ENCODE measurements around the gene BCAS3.
A peak's percentile ranks its signal among the peaks of the same experiment; 100 is the strongest.

The BCAS3 gene

DNA sequence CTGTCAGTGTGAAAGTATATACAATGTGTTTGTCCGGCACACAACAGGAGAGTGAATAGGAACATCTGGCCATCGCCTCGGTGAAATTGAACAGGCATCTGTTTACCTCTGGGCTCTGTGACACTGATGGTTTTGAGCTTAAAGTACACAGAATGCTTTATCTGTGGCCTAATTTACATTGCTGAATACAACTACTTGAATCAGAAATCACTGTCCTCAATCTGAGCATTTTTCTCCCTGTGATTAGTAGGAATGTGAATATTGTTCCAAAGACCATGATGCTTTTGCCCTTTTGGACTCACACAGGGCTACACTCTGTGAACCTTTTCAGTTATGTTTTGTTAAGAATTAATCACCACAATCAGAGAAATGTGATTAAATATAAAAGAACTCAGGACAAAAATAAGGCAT lies 399.0 kb downstream of the BCAS3 start:
- Mint-ChIP-seq H3K36me3 (ENCODE audit: low read depth) (peaks cover 10% of the 10 kb centered on the region), H3K27me3 (no peaks in the 10 kb centered on the region), H3K4me3 (no peak overlapping the region), H3K9me3 (no peaks in the 10 kb centered on the region), H3K27ac (no peak overlapping the region), H3K4me1 (no peaks in the 10 kb centered on the region)
- DNase-seq (no peak), ATAC-seq (no peak)

DNA sequence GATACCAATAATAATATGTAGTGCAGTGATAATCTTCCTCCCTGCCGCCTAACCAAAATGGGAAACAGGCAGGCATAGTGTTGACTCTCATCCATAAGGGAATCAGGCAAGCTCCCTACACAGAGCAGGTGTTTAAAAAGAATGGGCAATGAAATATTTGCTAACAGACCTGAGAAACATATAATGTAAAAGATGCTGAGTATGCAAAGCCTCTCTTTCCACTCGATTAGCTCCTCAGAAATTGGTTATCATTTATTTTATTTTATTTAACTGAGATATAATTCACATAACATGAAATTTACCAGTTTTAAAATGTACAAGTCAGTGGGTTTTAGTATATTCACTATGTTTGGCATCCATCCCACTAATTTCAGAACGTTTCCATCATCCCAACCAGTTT lies 404.3 kb downstream of the BCAS3 start:
- DNase-seq: no peak
- Mint-ChIP-seq H3K27ac (no peak overlapping the region), H3K4me1 (no peaks in the 10 kb centered on the region), H3K9me3 (no peaks in the 10 kb centered on the region), H3K27me3 (no peaks in the 10 kb centered on the region), H3K36me3 (ENCODE audit: low read depth) (peaks cover 11% of the 10 kb centered on the region), H3K4me3 (no peak overlapping the region)
- ATAC-seq: no peak

DNA sequence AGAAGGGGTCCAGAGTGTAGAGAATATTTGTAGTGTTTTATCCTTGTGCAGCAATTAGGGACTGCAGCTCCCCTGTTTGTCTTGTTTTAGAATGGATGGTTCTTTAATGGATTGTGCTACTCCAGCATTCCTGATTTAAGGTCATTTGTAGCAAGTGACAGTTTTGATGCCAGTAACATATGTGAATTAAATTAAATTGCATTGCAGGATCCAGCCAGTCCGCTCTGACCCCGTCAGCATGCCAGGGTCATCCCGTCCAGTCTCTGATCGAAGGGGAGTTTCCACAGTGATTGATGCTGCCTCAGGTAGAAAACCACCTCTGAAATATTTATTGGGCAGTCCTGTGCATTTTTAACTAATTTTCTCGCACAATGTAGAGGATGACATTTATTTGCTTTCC lies 406.6 kb downstream of the BCAS3 start:
- peaks cover 2% of the 10 kb centered on the region for H3K9me3 Mint-ChIP-seq

DNA sequence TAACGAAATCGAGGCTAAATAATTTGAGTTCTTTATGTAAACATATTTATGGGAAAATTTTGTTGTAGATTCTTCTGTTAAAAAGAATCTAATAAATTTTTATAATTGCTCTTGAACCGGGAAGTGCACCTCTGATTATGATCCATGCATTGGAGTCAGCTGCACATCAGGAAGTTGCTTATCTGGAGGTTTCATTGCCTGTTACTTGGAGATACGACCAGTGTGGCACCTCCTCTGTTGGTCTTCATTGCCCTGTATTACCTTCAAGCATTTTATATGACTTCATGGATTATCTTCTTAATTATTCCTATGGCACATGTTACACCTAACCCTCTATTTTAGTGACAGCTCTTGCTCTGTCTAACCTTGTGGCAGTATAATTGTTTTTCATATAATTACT lies 409.4 kb downstream of the BCAS3 start:
- no peaks in the 10 kb centered on the region for H3K4me1 Mint-ChIP-seq
- peaks cover 18% of the 10 kb centered on the region for H3K9me3 Mint-ChIP-seq
- H3K4me3 Mint-ChIP-seq: no peak overlapping the region
- peaks cover 18% of the 10 kb centered on the region for H3K36me3 Mint-ChIP-seq (ENCODE audit: low read depth)
- H3K27ac Mint-ChIP-seq: no peak overlapping the region
- DNase-seq (no peak), ATAC-seq (no peak)
- no peaks in the 10 kb centered on the region for H3K27me3 Mint-ChIP-seq

More for the DNA sequence above, 406.6 kb downstream of the BCAS3 start:
- Mint-ChIP-seq H3K27ac (no peak overlapping the region), H3K27me3 (no peaks in the 10 kb centered on the region), H3K4me3 (no peak overlapping the region), H3K36me3 (ENCODE audit: low read depth) (peaks cover 12% of the 10 kb centered on the region), H3K4me1 (no peaks in the 10 kb centered on the region)
- no peak for DNase-seq
- no peak for ATAC-seq

DNA sequence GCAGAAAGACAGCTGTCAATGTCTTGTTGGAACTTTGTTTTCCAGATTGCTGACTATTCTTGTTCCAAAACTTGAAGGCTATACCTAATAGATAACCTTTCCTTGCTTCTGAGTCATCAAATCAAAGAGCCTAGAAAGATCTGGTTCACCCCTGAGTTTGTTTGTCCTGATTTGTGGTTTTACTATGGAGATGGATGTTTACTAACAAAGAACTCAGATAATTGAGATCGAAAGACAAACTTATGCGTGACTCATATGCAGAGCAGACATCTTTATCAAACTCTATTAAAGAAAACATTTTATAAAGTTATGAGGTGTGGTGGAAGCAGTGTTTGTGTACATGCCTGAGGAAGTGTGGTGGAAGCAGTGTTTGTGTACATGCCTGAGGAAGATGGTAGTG lies 410.9 kb downstream of the BCAS3 start:
- no peak overlapping the region for H3K4me3 Mint-ChIP-seq
- DNase-seq (no peak), ATAC-seq (no peak)
- H3K9me3 Mint-ChIP-seq: peaks cover 22% of the 10 kb centered on the region
- no peaks in the 10 kb centered on the region for H3K27me3 Mint-ChIP-seq
- H3K36me3 Mint-ChIP-seq (ENCODE audit: low read depth): peaks cover 21% of the 10 kb centered on the region
- no peak overlapping the region for H3K27ac Mint-ChIP-seq
- H3K4me1 Mint-ChIP-seq: no peaks in the 10 kb centered on the region

DNA sequence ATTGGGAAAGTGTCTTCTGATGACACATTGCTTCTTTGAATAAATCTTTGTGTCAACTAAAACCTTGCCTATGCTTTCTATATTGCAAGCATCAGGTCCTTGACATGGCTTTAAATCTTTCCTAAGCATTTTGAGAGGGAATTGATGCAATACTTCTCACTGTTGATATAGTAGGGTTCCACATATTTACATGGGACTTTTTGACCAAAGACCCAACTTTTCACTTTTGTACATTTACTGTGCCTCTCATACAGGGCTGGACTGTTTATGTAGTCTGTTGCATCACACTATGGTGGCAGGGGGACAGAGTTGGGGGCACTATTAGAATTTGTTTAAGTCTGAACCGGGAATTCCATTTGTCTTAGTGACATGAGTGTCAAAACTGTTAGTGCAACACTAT lies 413.4 kb downstream of the BCAS3 start:
- ATAC-seq (no peak), DNase-seq (no peak)
- no peak overlapping the region for H3K4me3 Mint-ChIP-seq
- peaks cover 17% of the 10 kb centered on the region for H3K36me3 Mint-ChIP-seq (ENCODE audit: low read depth)
- no peaks in the 10 kb centered on the region for H3K4me1 Mint-ChIP-seq
- no peaks in the 10 kb centered on the region for H3K27me3 Mint-ChIP-seq
- H3K27ac Mint-ChIP-seq: no peak overlapping the region
- peaks cover 22% of the 10 kb centered on the region for H3K9me3 Mint-ChIP-seq

DNA sequence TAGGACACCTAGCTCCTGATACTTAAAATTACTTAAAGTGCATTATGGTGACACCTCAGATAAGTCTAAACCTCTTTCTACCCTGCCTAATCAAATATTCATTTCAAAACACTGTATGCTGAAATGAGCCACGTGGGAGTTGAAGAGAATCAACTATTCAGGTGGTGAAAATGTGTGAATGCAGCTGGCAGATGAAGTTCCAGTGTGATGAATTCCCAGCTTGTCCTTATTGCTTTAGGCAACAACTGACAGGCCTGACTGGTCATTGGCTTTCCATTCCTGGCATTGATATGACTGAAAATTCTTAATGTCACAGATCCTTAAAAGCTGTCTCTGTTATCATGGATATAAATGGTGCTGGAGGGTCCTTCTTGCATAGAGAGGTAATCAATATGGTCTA lies 420.1 kb downstream of the BCAS3 start:
- H3K27me3 Mint-ChIP-seq: no peaks in the 10 kb centered on the region
- ATAC-seq (no peak), DNase-seq (no peak)
- no peaks in the 10 kb centered on the region for H3K36me3 Mint-ChIP-seq (ENCODE audit: low read depth)
- H3K9me3 Mint-ChIP-seq: no peaks in the 10 kb centered on the region
- no peaks in the 10 kb centered on the region for H3K4me1 Mint-ChIP-seq
- no peak overlapping the region for H3K27ac Mint-ChIP-seq
- H3K4me3 Mint-ChIP-seq: no peak overlapping the region

DNA sequence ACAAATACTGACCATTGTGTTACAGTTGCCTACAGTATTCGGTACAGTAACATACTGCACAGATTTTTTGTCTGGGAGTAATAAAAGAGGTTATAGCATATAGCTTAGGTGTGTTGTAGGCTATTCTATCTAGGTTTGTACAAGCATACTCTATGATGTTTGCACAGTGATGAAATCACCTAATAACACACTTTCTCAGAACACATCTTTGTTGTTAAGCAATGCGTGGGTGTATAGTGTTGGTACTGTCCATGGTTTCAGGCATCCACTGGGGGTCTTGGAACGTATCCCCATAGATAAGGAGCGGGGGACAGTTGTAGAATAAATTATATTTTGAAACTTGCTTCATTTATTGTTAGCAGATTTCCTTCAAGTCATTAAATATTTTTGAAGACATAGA lies 428.7 kb downstream of the BCAS3 start:
- H3K27me3 Mint-ChIP-seq: no peaks in the 10 kb centered on the region
- DNase-seq (no peak), ATAC-seq (no peak)
- no peak overlapping the region for H3K4me3 Mint-ChIP-seq
- no peaks in the 10 kb centered on the region for H3K9me3 Mint-ChIP-seq
- H3K36me3 Mint-ChIP-seq (ENCODE audit: low read depth): peaks cover 4% of the 10 kb centered on the region
- no peak overlapping the region for H3K27ac Mint-ChIP-seq
- H3K4me1 Mint-ChIP-seq: no peaks in the 10 kb centered on the region

DNA sequence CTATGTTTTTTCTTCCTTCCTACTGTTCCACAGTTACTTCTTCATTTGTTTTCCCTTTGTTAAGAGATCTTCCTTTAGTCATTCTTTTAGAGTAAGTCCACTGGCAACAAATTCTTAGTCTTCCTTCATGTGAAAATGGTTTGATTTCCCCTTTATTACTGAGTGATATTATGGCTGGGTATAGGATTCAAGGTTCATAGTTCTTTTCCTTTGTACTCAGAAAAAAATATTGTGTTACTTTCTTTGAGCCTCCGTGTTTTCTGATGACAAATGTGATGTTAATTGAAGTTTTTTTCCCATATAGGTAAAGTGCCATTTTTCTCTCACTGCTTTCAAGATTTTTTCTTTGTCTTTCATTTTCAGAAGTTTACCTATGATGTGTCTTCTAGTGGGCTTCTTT lies 438.9 kb downstream of the BCAS3 start:
- no peak overlapping the region for H3K4me3 Mint-ChIP-seq
- DNase-seq (no peak), ATAC-seq (no peak)
- H3K4me1 Mint-ChIP-seq: peaks cover 4% of the 10 kb centered on the region
- H3K27ac Mint-ChIP-seq: no peak overlapping the region
- no peaks in the 10 kb centered on the region for H3K27me3 Mint-ChIP-seq
- no peaks in the 10 kb centered on the region for H3K36me3 Mint-ChIP-seq (ENCODE audit: low read depth)
- H3K9me3 Mint-ChIP-seq: peaks cover 7% of the 10 kb centered on the region

DNA sequence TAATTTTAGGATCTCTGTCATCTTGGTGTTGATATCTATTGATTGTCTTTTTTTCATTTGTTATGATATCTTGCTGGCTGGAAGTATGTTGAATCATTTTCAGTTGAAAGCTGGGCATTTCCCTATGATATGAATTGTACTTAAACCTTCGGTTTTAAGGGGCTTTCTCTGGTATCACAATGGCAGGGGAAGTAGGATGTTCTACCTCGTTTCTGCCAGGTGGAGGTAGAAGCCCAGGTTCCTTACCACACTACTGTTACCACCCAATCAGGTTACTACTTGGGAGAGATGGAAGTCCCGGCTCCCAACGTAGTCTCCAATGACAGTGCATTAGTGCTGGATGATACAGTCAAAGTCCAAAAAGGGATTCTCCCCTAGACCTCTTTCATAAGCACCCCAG lies 440.3 kb downstream of the BCAS3 start:
- peaks cover 4% of the 10 kb centered on the region for H3K4me1 Mint-ChIP-seq
- no peaks in the 10 kb centered on the region for H3K36me3 Mint-ChIP-seq (ENCODE audit: low read depth)
- no peak for ATAC-seq
- DNase-seq: no peak
- H3K4me3 Mint-ChIP-seq: no peak overlapping the region
- no peaks in the 10 kb centered on the region for H3K27me3 Mint-ChIP-seq
- peaks cover 7% of the 10 kb centered on the region for H3K9me3 Mint-ChIP-seq
- H3K27ac Mint-ChIP-seq: peak overlapping the region; percentile 19

DNA sequence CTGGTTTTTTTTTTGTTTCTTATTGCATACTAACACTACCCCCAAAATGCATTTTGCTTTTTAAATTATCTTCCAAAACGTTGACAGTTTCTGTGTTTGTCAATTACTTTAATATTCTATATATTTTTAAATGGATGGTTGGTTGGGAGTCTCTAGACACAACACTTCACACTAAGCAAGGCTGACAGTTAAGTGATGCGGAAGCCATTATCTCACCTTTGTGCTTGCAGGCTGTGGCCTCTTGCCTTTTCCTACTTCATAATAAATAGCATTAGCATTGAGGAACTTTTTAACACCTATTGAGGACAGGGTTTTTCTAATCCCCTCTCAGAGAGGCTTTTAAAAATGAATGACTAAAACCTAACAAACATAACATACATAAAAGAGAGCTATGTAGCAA lies 441.2 kb downstream of the BCAS3 start:
- no peaks in the 10 kb centered on the region for H3K36me3 Mint-ChIP-seq (ENCODE audit: low read depth)
- H3K27me3 Mint-ChIP-seq: no peaks in the 10 kb centered on the region
- peaks cover 4% of the 10 kb centered on the region for H3K4me1 Mint-ChIP-seq
- H3K27ac Mint-ChIP-seq: no peak overlapping the region
- H3K4me3 Mint-ChIP-seq: no peak overlapping the region
- DNase-seq: no peak
- no peak for ATAC-seq
- peaks cover 7% of the 10 kb centered on the region for H3K9me3 Mint-ChIP-seq

DNA sequence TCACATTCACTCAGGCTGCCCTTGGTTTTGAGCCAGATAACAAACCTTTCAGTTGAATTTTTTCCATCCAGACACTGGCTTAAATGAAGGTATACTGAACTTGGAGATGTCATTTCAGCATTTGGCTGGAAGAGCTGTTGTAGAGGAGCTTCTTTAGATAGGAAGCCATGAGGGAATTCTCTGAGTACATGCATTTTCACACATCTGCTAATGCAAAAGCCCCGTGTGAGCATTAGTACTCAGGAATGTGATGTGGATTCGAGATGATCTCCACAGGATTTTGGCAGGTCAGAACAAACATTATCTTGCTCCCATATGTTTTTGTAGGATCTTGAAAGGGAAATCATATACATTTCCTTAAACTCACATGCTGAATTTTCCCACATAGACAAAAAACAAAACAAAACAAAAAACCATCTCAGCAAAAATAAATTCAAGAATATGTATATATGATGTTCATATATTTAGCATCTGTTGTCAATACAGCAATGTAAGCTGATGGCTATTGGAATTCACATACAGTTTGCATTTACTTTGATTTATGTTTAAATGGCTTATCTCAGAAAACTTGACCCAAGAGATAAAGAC lies 444.8 kb downstream of the BCAS3 start:
- Mint-ChIP-seq H3K27ac (no peak overlapping the region), H3K36me3 (ENCODE audit: low read depth) (no peaks in the 10 kb centered on the region), H3K4me1 (peaks cover 4% of the 10 kb centered on the region), H3K9me3 (no peaks in the 10 kb centered on the region), H3K4me3 (no peak overlapping the region), H3K27me3 (no peaks in the 10 kb centered on the region)
- no peak for ATAC-seq
- DNase-seq: no peak

DNA sequence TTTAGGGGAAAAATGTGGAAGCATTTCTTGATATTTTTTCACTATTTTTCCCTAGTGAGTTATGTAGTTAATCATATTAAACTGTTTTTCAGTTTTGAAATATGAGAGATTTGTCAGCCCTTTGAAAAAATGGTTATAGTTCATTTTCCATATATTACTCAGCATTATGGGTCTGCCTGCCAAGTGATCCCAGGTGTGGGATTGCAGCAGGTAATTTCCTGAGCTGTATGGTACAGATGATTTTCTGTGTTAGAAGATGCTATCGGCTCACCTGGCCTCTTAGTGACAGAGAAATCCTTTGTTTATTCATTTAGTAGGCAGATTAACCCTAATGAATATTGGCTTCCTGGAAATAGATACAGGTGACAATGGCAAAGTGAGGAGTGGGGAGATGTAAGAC lies 446.9 kb downstream of the BCAS3 start:
- Mint-ChIP-seq H3K9me3 (no peaks in the 10 kb centered on the region), H3K4me3 (no peak overlapping the region), H3K4me1 (peaks cover 3% of the 10 kb centered on the region), H3K27ac (no peak overlapping the region), H3K27me3 (no peaks in the 10 kb centered on the region), H3K36me3 (ENCODE audit: low read depth) (no peaks in the 10 kb centered on the region)
- no peak for ATAC-seq
- no peak for DNase-seq

DNA sequence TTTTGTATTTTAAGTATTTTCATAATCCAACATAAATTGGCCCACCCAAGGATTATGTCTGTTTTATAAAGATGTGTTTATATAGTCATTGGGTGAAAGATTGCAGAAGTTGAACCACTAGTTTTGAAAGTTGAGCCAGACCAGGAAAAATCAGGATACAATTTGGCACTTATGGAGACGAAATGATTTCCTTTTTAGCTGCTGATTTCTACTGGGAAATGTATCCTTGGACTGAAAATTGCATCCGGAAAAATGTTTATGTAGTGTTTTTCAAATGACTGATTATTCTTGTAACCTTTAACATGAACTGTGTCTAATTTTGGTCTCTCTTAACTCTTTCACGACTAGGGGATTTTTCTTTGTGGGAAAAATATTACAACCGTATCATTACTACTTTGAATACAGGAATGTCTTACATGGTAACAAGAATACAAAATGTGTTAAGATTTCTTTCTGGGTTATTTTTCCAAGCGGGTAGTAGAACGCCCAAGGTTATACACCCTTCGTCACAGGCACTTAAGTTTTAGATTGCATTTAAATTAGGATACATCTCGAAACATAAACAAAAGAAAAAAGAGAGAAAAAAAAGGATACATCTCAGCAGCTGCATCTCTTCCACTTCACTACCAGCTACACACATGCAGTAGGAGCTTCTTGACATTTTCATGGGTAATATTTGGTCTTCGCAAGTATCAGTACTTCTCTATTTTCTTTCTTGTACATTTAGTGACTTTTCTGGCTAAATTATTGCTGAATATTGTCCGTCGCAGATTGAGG lies 449.0 kb downstream of the BCAS3 start:
- H3K36me3 Mint-ChIP-seq (ENCODE audit: low read depth): no peaks in the 10 kb centered on the region
- DNase-seq (no peak), ATAC-seq (no peak)
- peaks cover 3% of the 10 kb centered on the region for H3K4me1 Mint-ChIP-seq
- H3K27me3 Mint-ChIP-seq: no peaks in the 10 kb centered on the region
- H3K4me3 Mint-ChIP-seq: no peak overlapping the region
- H3K9me3 Mint-ChIP-seq: no peaks in the 10 kb centered on the region
- no peak overlapping the region for H3K27ac Mint-ChIP-seq

DNA sequence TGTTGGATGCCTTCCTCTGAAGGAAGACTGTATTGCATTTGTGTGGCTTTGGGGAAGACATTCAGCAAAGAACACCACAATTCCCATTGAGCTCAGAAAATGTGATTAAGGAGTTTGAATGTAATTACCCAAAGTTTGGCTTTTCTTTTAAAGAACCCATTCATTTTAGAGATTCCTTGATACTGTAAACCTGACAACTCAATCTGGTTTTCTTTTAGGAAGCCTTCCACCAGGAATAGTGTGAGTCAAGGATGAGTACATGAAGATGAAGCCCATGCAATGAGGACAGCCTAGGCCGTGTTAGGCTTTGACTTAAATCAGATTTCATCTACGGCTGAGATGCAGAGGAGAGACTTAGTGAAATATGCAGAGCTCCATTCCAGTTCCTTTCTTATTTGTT lies 450.3 kb downstream of the BCAS3 start:
- Mint-ChIP-seq H3K4me1 (peaks cover 5% of the 10 kb centered on the region), H3K27ac (no peak overlapping the region), H3K27me3 (no peaks in the 10 kb centered on the region), H3K4me3 (no peak overlapping the region), H3K9me3 (no peaks in the 10 kb centered on the region), H3K36me3 (ENCODE audit: low read depth) (no peaks in the 10 kb centered on the region)
- no peak for ATAC-seq
- no peak for DNase-seq

Data from activated naive CD8-positive, alpha-beta T cell treated with anti-CD3 and anti-CD28 coated beads, Interleukin-2, amount 50 U/mL, for 24 hours (primary cell).